BJ (cell line): ENCODE data around the gene ITGB3. TPM values are rescaled to one million over a fixed set of nuclear protein-coding genes. Genes with fewer than 3 reads are reported as not detected.

Experiments used
- CTCF ChIA-PET: fragments of 350-600 bp; formaldehyde crosslinking; extraction: SDS; loops from one replicate; lab custom pipeline; 2021; ENCODE audit warnings: antibody characterized with exemption, inconsistent platforms; lab: Yijun Ruan, JAX
- POLR2A ChIA-PET: fragments of 300-600 bp; sonication (Branson Sonifier 250); formaldehyde crosslinking; extraction: SDS; loops from one replicate; lab custom pipeline; 2021; ENCODE audit warnings: antibody characterized with exemption; lab: Charles Lee
- DNase-seq: peaks from one replicate; pipeline ENCODE4 v3.0.0-alpha.2; 2011; ENCODE audit warnings: low read depth
- H3K27me3 ChIP-seq: 2 replicates; pipeline ENCODE4 v1.6.0; 2011; ENCODE audit warnings: low read length; ENCODE audit not compliant: control insufficient read depth, insufficient read depth
- H3K36me3 ChIP-seq: 2 replicates; pipeline ENCODE4 v1.5.1; 2011; ENCODE audit warnings: low read length; ENCODE audit not compliant: control insufficient read depth, insufficient read depth
- H3K4me3 ChIP-seq: 2 replicates; pipeline ENCODE4 v1.5.1; 2011; ENCODE audit warnings: low read depth, mild to moderate bottlenecking, control low read depth, low read length
- polyA plus RNA-seq: library from polyadenylated mRNA; depleted of rRNA; stranded (reverse); fragments of >200 nt; gene quantifications from 2 replicates; pipeline ENCODE4 v1.2.3, GENCODE V29; 2011
- TF ChIP-seq, protein P1 (sequence below): IDR thresholded peaks from 2 replicates; pipeline ENCODE4 v1.5.1; 2011; ENCODE audit warnings: low read depth, mild to moderate bottlenecking, control low read depth, inconsistent platforms, low read length, moderate library complexity; ENCODE audit not compliant: insufficient read depth

ITGB3 gene
- polyA plus RNA-seq, 1 experiment = 6.3 TPM

DNA sequence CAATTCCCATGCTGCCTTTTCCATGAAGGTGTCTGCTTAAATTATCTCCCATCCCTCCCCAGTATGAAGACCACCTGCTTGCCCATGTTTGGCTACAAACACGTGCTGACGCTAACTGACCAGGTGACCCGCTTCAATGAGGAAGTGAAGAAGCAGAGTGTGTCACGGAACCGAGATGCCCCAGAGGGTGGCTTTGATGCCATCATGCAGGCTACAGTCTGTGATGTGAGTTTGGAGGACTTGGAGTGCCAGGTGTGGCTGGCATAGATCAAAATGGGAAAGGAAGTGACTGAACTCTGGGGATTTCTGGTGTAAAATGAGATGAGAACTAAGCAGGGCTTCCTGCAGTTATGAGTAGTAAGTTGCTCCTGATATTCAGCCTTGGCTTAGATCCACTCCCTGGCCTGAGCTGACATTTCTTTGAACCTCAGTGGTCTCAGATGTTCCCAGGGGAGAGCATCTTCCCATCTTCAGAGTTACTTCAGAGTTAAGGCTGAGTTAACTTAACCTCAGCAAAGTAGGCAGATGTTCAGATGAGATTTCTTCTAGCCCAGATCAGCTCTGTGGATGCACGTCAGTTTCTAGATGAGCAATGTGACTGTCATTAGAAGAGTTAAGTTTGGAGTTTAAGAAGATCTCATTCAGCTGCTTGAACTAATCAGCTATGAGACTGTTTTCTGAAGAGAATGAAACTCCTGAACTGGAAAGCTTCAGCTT, 32.7 kb downstream of the ITGB3 start:
- ChIA-PET CTCF (interaction anchor here (1.6 to 1.9 kb wide), 2 partner anchors 33 to 57 kb away, joined by 5 to 6 read pairs; partner anchors contain the start of gene ITGB3), POLR2A (no interaction called here)
- H3K27me3 ChIP-seq = no peaks in the 10 kb centered on the region
- DNase-seq = no peak
- no peaks in the 10 kb centered on the region; the same call in 1 of the 2 replicates for H3K36me3 ChIP-seq
- H3K4me3 ChIP-seq = no peak overlapping the region
- TF ChIP-seq, protein P1, sequence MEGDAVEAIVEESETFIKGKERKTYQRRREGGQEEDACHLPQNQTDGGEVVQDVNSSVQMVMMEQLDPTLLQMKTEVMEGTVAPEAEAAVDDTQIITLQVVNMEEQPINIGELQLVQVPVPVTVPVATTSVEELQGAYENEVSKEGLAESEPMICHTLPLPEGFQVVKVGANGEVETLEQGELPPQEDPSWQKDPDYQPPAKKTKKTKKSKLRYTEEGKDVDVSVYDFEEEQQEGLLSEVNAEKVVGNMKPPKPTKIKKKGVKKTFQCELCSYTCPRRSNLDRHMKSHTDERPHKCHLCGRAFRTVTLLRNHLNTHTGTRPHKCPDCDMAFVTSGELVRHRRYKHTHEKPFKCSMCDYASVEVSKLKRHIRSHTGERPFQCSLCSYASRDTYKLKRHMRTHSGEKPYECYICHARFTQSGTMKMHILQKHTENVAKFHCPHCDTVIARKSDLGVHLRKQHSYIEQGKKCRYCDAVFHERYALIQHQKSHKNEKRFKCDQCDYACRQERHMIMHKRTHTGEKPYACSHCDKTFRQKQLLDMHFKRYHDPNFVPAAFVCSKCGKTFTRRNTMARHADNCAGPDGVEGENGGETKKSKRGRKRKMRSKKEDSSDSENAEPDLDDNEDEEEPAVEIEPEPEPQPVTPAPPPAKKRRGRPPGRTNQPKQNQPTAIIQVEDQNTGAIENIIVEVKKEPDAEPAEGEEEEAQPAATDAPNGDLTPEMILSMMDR = no peak

DNA sequence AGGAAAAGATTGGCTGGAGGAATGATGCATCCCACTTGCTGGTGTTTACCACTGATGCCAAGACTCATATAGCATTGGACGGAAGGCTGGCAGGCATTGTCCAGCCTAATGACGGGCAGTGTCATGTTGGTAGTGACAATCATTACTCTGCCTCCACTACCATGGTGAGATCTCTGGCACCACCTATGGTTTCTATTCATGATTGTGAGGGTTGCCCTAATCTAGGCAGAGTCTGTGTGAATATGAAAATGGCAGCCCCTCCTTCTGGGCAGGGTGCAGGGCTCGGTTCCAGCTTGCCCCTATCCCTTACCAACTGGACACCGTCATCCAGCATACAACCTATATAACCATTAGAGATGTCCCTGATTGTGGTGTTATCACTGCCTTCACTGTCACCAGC, 33.4 kb downstream of the ITGB3 start:
- TF ChIP-seq, protein P1 = no peak
- ChIA-PET CTCF (interaction anchor here (1.0 to 1.9 kb wide), 3 partner anchors 9 to 57 kb away, joined by 3 to 6 read pairs (median 5); partner anchors contain the start of gene ITGB3), POLR2A (no interaction called here)
- H3K27me3 ChIP-seq = no peaks in the 10 kb centered on the region
- H3K4me3 ChIP-seq = no peak overlapping the region
- DNase-seq = no peak
- no peaks in the 10 kb centered on the region; the same call in 1 of the 2 replicates for H3K36me3 ChIP-seq

DNA sequence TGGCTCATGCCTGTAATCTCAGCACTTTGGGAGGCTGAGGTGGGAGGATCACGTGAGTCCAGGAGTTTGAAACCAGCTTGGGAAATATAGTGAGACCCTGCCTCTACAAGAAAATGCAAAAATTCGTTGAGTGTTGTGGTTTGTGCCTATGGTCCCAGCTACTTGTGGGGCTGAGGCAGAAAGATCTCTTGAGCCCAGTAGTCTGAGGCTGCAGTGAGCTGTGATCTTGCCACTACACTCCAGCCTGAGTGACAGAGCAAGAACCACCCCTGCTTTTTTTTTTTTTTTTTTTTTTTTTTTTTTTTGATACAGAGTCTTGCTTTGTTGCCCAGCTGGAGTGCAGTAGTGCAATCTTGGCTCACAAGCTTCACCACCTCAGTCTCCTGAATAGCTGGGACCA, 34.0 kb downstream of the ITGB3 start:
- TF ChIP-seq, protein P1 = no peak
- Histone ChIP-seq H3K4me3 (no peak overlapping the region), H3K27me3 (no peaks in the 10 kb centered on the region), H3K36me3 (no peaks in the 10 kb centered on the region; the same call in 1 of the 2 replicates)
- DNase-seq = no peak
- POLR2A ChIA-PET = no interaction called here
- CTCF ChIA-PET = interaction anchor here (1.0 to 1.9 kb wide), 4 partner anchors 9 to 58 kb away, joined by 3 to 6 read pairs (median 5); partner anchors contain the start of gene ITGB3

- POLR2A ChIA-PET = no interaction called here
- TF ChIP-seq, protein P1 = no peak
- Histone ChIP-seq H3K4me3 (no peak overlapping the region), H3K36me3 (no peaks in the 10 kb centered on the region; the same call in 1 of the 2 replicates), H3K27me3 (no peaks in the 10 kb centered on the region)
- no peak for DNase-seq
- CTCF ChIA-PET = interaction anchor here (1.9 kb wide), 2 partner anchors 28 to 59 kb away, joined by 5 to 6 read pairs; no protein-coding TSS in a partner anchor
These were observed 35.0 kb downstream of the ITGB3 start for GRCh38 chr17:47288531-47289116.

DNA sequence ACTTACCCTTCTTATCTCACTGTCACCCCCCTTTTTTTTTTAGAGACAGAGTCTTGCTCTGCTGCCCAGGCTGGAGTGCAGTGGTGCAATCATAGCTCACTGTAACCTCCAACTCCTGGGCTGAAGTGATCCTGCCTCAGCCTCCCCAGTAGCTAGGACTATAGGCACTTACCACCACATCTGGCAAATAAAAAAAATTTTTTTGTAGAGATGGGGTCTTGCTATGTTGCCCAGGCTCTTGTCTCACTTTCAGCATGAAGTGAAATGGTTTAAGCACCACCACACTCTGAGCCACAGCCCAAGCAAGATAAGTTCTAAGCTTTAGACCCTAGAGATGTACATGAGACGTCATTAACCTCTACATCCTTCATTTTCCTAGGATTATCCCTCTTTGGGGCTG, 35.7 kb downstream of the ITGB3 start:
- no peak overlapping the region for H3K4me3 ChIP-seq
- ChIA-PET POLR2A (no interaction called here), CTCF (interaction anchor here (1.0 to 1.9 kb wide), 3 partner anchors 9 to 27 kb away, joined by 3 to 5 read pairs (median 5); no protein-coding TSS in a partner anchor)
- DNase-seq = no peak
- H3K36me3 ChIP-seq = no peaks in the 10 kb centered on the region; the same call in 1 of the 2 replicates
- no peaks in the 10 kb centered on the region for H3K27me3 ChIP-seq
- TF ChIP-seq, protein P1 = no peak
